H1 (cell line): ENCODE results near the gene STT3B.
"Not testable (repeated sequence)": the region's sequence is repeated elsewhere in the genome, so short reads cannot be mapped to it uniquely, and the experiment has no call there.

Experiments
- ATF3 ChIP-seq: IDR thresholded peaks from 2 replicates; pipeline ENCODE4 v1.6.1; 2011; ENCODE audit warnings: low read depth, mild to moderate bottlenecking, low read length; ENCODE audit not compliant: insufficient read depth
- BACH1 ChIP-seq: IDR thresholded peaks from 2 replicates; pipeline ENCODE4 v1.6.1; 2012; ENCODE audit warnings: low read length, improper control_type of control experiment
- CHD7 ChIP-seq: fragments of 300-600 bp; sonication (generic); IDR thresholded peaks from 2 replicates; pipeline ENCODE4 v1.7.1; 2012; ENCODE audit warnings: low read length, moderate library complexity, mild to moderate bottlenecking, inconsistent platforms; ENCODE audit not compliant: insufficient replicate concordance
- NRF1 ChIP-seq: IDR thresholded peaks from 2 replicates; pipeline ENCODE4 v1.6.1; 2011; ENCODE audit warnings: mild to moderate bottlenecking, low read depth, low read length, improper control_type of control experiment
- POLR2A ChIP-seq, 2 experiments: IDR thresholded peaks; 1 replicate in 1 of 2; 2 replicates in 1 of 2; pipeline ENCODE4 v1.6.1; 2011; ENCODE audit warnings: low read depth in 2 of 2, low read length in 2 of 2, mild to moderate bottlenecking in 2 of 2; ENCODE audit errors: control extremely low read depth in 1 of 2
- RFX5 ChIP-seq: IDR thresholded peaks from 2 replicates; pipeline ENCODE4 v1.6.1; 2011; ENCODE audit warnings: low read depth, low read length, improper control_type of control experiment, borderline replicate concordance
- TEAD4 ChIP-seq: IDR thresholded peaks from 2 replicates; pipeline ENCODE4 v1.6.1; 2012; ENCODE audit warnings: low read depth, low read length, inconsistent platforms, mixed read lengths
- YY1 ChIP-seq: IDR thresholded peaks from 2 replicates; pipeline ENCODE4 v1.6.1; 2011; ENCODE audit warnings: low read depth, mild to moderate bottlenecking, low read length
- TF ChIP-seq, protein P1 (sequence below), 3 experiments: IDR thresholded peaks; 1 replicate in 2 of 3; 2 replicates in 1 of 3; pipeline versions ENCODE4 v1.5.1 to v1.6.1; 2011; ENCODE audit warnings: low read length in 3 of 3, mild to moderate bottlenecking in 3 of 3, inconsistent platforms in 2 of 3, low read depth in 1 of 3, moderate library complexity in 1 of 3; ENCODE audit not compliant: insufficient read depth in 1 of 3; ENCODE audit errors: control extremely low read depth in 1 of 3

- not testable (repeated sequence) for TF ChIP-seq TEAD4; BACH1; ATF3; RFX5; YY1; POLR2A (IDR thresholded peaks at IDR 0.05; ENCODE audit: control extremely low read depth in 1 of 2, low read depth in 2 of 2, low read length in 2 of 2); CHD7; NRF1
- TF ChIP-seq, protein P1, sequence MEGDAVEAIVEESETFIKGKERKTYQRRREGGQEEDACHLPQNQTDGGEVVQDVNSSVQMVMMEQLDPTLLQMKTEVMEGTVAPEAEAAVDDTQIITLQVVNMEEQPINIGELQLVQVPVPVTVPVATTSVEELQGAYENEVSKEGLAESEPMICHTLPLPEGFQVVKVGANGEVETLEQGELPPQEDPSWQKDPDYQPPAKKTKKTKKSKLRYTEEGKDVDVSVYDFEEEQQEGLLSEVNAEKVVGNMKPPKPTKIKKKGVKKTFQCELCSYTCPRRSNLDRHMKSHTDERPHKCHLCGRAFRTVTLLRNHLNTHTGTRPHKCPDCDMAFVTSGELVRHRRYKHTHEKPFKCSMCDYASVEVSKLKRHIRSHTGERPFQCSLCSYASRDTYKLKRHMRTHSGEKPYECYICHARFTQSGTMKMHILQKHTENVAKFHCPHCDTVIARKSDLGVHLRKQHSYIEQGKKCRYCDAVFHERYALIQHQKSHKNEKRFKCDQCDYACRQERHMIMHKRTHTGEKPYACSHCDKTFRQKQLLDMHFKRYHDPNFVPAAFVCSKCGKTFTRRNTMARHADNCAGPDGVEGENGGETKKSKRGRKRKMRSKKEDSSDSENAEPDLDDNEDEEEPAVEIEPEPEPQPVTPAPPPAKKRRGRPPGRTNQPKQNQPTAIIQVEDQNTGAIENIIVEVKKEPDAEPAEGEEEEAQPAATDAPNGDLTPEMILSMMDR (IDR thresholded peaks at IDR 0.05; ENCODE audit: control extremely low read depth in 1 of 3, insufficient read depth in 1 of 3, low read depth in 1 of 3, low read length in 3 of 3), result not testable (repeated sequence)
Observed at GRCh38 chr3:31605333-31605732, 72.6 kb downstream of the STT3B start.
